ENCODE data around the gene HSD17B2.

GRCh38 chr16:82017911-82018568 is 17.0 kb upstream of the HSD17B2 start:
- no peak for TF ChIP-seq EZH2 (IDR thresholded peaks at IDR 0.05)
- no peak for TF ChIP-seq POLR2AphosphoS5 (IDR thresholded peaks at IDR 0.05; ENCODE audit: borderline replicate concordance, low read depth, low read length)
- TF ChIP-seq FOXP2 (optimal IDR thresholded peaks at IDR 0.05; ENCODE audit: control extremely low read depth, extremely low read length, insufficient read depth): no peak

All from SK-N-MC (cell line).